HEK293T (cell line): ENCODE measurements around the gene ARHGEF28.

Source experiments
- ARNT ChIP-seq: fragments of 450-650 bp; IDR thresholded peaks from 2 replicates; pipeline ENCODE4 v1.6.1; 2017; ENCODE audit warnings: mild to moderate bottlenecking
- BHLHE40 ChIP-seq: fragments of 450-650 bp; IDR thresholded peaks from 2 replicates; pipeline ENCODE4 v1.6.1; 2016; ENCODE audit warnings: mild to moderate bottlenecking, moderate library complexity, borderline replicate concordance
- FOXA1 ChIP-seq: fragments of 450-650 bp; IDR thresholded peaks from 2 replicates; pipeline ENCODE4 v1.6.1; 2016; ENCODE audit warnings: mild to moderate bottlenecking
- FOXK2 ChIP-seq: fragments of 450-650 bp; IDR thresholded peaks from 2 replicates; pipeline ENCODE4 v1.6.1; 2016; ENCODE audit warnings: mild to moderate bottlenecking
- FOXM1 ChIP-seq: fragments of 450-650 bp; IDR thresholded peaks from 2 replicates; pipeline ENCODE4 v1.6.1; 2017; ENCODE audit warnings: mild to moderate bottlenecking, borderline replicate concordance
- HDGF ChIP-seq: fragments of 450-650 bp; IDR thresholded peaks from 2 replicates; pipeline ENCODE4 v1.6.1; 2017; ENCODE audit warnings: antibody characterized with exemption, borderline replicate concordance
- LEF1 ChIP-seq: fragments of 450-650 bp; IDR thresholded peaks from 2 replicates; pipeline ENCODE4 v1.6.1; 2017; ENCODE audit warnings: mild to moderate bottlenecking, borderline replicate concordance
- SP1 ChIP-seq: fragments of 450-650 bp; IDR thresholded peaks from 2 replicates; pipeline ENCODE4 v1.6.1; 2017
- SUZ12 ChIP-seq: fragments of 450-650 bp; IDR thresholded peaks from 2 replicates; pipeline ENCODE4 v1.6.1; 2016; ENCODE audit warnings: mild to moderate bottlenecking
- TARDBP ChIP-seq: fragments of 450-650 bp; IDR thresholded peaks from 2 replicates; pipeline ENCODE4 v1.6.1; 2016

GRCh38 chr5:73973135-73973534 is 347.1 kb downstream of the ARHGEF28 start:
- no peak for TF ChIP-seq HDGF
- no peak for TF ChIP-seq ARNT
- no peak for TF ChIP-seq SUZ12
- TF ChIP-seq FOXM1: no peak
- TF ChIP-seq BHLHE40: no peak
- TF ChIP-seq FOXK2: no peak
- no peak for TF ChIP-seq TARDBP
- TF ChIP-seq FOXA1: no peak
- TF ChIP-seq LEF1: no peak
- no peak for TF ChIP-seq SP1
